ENCODE data around the gene BMPER.

DNA sequence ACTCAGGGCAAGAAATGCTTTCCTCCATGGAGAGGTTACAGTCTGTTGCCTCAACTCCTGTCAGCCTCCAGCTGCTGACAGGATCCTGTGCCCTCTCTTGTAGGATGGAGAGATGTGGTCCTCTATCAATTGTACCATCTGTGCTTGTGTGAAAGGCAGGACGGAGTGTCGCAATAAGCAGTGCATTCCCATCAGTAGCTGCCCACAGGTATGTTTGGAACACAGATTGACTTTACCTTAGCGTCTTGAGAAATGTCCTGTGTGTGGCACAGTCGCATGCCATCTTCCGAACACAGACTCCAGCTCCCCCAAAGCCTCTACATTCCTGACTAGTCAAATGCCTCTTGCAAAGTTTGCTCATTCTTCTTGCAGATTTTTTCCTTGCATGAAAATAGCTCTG is 152.6 kb downstream of the BMPER start:
- TF ChIP-seq, protein P1, sequence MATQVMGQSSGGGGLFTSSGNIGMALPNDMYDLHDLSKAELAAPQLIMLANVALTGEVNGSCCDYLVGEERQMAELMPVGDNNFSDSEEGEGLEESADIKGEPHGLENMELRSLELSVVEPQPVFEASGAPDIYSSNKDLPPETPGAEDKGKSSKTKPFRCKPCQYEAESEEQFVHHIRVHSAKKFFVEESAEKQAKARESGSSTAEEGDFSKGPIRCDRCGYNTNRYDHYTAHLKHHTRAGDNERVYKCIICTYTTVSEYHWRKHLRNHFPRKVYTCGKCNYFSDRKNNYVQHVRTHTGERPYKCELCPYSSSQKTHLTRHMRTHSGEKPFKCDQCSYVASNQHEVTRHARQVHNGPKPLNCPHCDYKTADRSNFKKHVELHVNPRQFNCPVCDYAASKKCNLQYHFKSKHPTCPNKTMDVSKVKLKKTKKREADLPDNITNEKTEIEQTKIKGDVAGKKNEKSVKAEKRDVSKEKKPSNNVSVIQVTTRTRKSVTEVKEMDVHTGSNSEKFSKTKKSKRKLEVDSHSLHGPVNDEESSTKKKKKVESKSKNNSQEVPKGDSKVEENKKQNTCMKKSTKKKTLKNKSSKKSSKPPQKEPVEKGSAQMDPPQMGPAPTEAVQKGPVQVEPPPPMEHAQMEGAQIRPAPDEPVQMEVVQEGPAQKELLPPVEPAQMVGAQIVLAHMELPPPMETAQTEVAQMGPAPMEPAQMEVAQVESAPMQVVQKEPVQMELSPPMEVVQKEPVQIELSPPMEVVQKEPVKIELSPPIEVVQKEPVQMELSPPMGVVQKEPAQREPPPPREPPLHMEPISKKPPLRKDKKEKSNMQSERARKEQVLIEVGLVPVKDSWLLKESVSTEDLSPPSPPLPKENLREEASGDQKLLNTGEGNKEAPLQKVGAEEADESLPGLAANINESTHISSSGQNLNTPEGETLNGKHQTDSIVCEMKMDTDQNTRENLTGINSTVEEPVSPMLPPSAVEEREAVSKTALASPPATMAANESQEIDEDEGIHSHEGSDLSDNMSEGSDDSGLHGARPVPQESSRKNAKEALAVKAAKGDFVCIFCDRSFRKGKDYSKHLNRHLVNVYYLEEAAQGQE (IDR thresholded peaks at IDR 0.05; ENCODE audit: insufficient read depth in 1 of 2, low read depth in 2 of 2, low read length in 2 of 2) = no peak
- TF ChIP-seq SIN3A (IDR thresholded peaks at IDR 0.05; ENCODE audit: borderline replicate concordance, insufficient read depth, low read length) (no peak), TAF1 (IDR thresholded peaks at IDR 0.05; ENCODE audit: borderline replicate concordance, insufficient read depth, low read length) (no peak), POLR2AphosphoS5 (IDR thresholded peaks at IDR 0.05; ENCODE audit: low read depth, low read length) (no peak)
